ENCODE measurements around the gene NEK5.
A peak's percentile ranks its signal among the peaks of the same experiment; 100 is the strongest.
"Not testable (repeated sequence)": the region's sequence is repeated elsewhere in the genome, so short reads cannot be mapped to it uniquely, and the experiment has no call there.

The NEK5 gene

GRCh38 chr13:52061587-52061986 lies 67.3 kb downstream of the NEK5 start:
- no peak for TF ChIP-seq CTCF (conservative IDR thresholded peaks at IDR 0.05; ENCODE audit: low read length)
- DNase-seq (ENCODE audit: low read depth), result peak; percentile 51
- H3K4me3 ChIP-seq (ENCODE audit: low read length), result no peak overlapping the region

DNA sequence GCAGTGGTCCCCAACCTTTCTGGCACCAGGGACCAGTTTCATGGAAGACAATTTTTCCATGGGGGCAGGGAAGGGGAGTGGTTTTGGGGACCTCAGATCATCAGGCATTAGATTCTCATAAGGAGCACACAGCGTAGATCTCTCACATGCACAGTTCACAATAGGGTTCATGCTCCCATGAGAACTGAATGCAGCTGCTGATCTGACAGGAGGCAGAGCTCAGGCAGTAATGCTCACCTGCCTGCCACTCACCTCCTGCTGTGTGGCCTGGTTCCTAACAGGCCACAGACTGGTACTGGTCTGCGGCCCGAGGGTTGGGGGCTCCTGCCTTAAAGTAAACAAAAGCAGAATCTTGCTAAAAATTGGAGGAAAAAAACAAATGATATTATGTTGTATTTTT lies 67.8 kb downstream of the NEK5 start:
- not testable (repeated sequence) for H3K4me3 ChIP-seq (ENCODE audit: low read length); DNase-seq (ENCODE audit: low read depth)

GRCh38 chr13:52053460-52053859 lies 75.4 kb downstream of the NEK5 start:
- DNase-seq (ENCODE audit: low read depth), result peak; percentile 66
- no peak overlapping the region for H3K4me3 ChIP-seq (ENCODE audit: low read length)
- TF ChIP-seq CTCF (conservative IDR thresholded peaks at IDR 0.05; ENCODE audit: low read length), result no peak

DNA sequence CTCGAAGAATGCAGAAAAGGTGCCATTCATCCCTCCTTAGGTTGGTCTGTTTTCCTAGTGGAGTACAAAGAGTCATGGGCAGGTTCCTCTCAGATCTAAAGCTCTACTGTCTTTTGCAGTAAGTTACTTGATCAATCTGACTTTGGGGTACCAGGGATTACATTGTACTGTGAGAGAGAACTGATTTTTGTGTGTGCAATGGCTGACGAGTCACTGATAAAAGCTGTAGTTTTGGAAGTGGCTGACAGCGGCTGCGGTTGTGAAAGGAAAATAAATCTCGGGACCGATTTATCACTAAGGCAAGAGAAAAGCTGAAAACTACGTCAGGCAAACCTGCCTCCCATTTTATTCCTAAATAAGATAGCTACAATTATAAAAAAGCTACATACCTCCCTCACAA lies 77.5 kb downstream of the NEK5 start:
- no peak for DNase-seq (ENCODE audit: low read depth)
- no peak for TF ChIP-seq CTCF (conservative IDR thresholded peaks at IDR 0.05; ENCODE audit: low read length)
- H3K4me3 ChIP-seq (ENCODE audit: low read length), result no peak overlapping the region

- no peak overlapping the region for H3K4me3 ChIP-seq (ENCODE audit: low read length)
- no peak for TF ChIP-seq CTCF (conservative IDR thresholded peaks at IDR 0.05; ENCODE audit: low read length)
- peak; percentile 9 for DNase-seq (ENCODE audit: low read depth)
Observed at GRCh38 chr13:52048516-52048915, 80.4 kb downstream of the NEK5 start.

DNA sequence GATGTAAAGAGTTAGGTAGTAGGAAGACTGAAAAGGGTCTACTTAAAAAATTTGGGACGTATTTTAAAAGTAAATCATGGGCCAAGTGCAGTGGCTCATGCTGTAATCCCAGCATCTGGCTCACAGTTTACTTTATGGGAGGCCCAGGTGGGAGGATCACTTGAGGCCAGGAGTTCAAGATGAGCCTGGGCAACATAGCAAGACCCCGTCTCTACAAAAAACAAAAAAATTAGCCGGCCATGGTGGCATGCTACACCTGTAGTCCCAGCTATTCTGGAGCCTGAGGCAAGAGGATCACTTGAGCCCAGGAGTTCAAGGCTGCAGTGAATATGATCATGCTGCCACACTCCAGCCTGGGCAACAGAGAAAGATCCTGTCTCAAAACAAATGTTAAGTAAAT lies 81.4 kb downstream of the NEK5 start:
- H3K4me3 ChIP-seq (ENCODE audit: low read length), result no peak overlapping the region
- no peak for DNase-seq (ENCODE audit: low read depth)
- no peak for TF ChIP-seq CTCF (conservative IDR thresholded peaks at IDR 0.05; ENCODE audit: low read length)

DNA sequence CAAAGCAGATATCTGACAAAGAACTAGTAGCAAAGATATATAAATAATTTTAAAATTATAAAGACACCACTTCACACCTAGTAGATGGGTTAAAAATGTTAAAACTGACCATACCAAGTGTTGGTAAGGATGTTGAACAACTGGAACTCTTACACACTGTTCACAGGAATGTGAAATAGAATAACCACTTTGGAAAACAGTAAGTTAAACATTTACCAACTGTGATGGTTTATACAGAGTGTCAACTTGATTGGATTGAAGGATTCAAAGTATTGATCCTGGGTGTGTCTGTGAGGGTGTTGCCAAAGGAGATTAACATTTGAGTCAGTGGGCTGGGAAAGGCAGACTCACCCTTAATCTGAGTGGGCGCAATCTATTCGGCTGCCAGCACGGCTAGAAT lies 85.2 kb downstream of the NEK5 start:
- TF ChIP-seq CTCF (conservative IDR thresholded peaks at IDR 0.05; ENCODE audit: low read length), result no peak
- no peak for DNase-seq (ENCODE audit: low read depth)
- H3K4me3 ChIP-seq (ENCODE audit: low read length), result no peak overlapping the region

DNA sequence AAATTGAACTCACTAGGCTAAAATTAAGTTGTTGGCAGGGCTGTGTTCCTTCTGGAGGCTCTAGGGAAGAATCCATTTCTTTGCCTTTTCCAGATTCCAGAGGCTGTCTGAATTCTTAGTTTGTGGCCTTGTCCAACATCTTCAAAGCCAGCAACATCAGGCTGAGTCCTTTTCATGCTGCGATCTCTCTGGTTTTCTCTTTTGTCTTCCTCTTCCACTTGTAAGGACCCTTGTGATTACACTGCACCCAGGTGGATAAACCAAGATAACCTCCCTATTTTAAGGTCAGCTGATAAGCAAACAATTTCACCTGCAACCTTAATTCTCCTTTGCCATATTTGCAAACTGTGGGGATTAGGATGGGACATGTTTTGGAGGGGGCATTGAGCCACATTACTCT lies 92.8 kb downstream of the NEK5 start:
- H3K4me3 ChIP-seq (ENCODE audit: low read length), result no peak overlapping the region
- TF ChIP-seq CTCF (conservative IDR thresholded peaks at IDR 0.05; ENCODE audit: low read length), result no peak
- DNase-seq (ENCODE audit: low read depth), result no peak
